Caco-2 (cell line): ENCODE measurements around the gene WDR3. TPM values are rescaled to one million over a fixed set of nuclear protein-coding genes. Genes with fewer than 3 reads are reported as not detected.

Experiments
- BruUV-seq: library from RNA; stranded (reverse); fragments of 400-500 nt; replicated peaks from 2 replicates; lab custom pipeline; 2021; lab: Mats Ljungman, UMichigan
- CTCF ChIA-PET: fragments of 300-600 bp; sonication (Branson Sonifier 250); formaldehyde crosslinking; loops from one replicate; lab custom pipeline; 2022; ENCODE audit warnings: antibody characterized with exemption; lab: Charles Lee
- POLR2A ChIA-PET: fragments of 300-600 bp; sonication (Branson Sonifier 250); formaldehyde crosslinking; loops from one replicate; lab custom pipeline; 2022; ENCODE audit warnings: antibody characterized with exemption; lab: Charles Lee
- DNase-seq, 2 experiments: peaks; one replicate each; pipeline versions ENCODE4 v3.0.0 to v3.0.0-alpha.2; 2020 to 2022
- H3K27me3 ChIP-seq: replicated peaks from 2 replicates; pipeline ENCODE4 v1.6.0; 2011; ENCODE audit warnings: low read length; ENCODE audit not compliant: control insufficient read depth, insufficient read depth
- H3K36me3 ChIP-seq: 2 replicates; pipeline ENCODE4 v1.5.1; 2011; ENCODE audit warnings: low read length; ENCODE audit not compliant: control insufficient read depth, insufficient read depth
- H3K4me1 ChIP-seq: fragments of 250-450 bp; sonication (Bioruptor Pico); 2 replicates; pipeline ENCODE4 v1.5.1; 2020; ENCODE audit warnings: mild to moderate bottlenecking
- H3K4me3 ChIP-seq: 2 replicates; pipeline ENCODE4 v1.5.1; 2011; ENCODE audit warnings: low read depth, mild to moderate bottlenecking, control low read depth, low read length
- H3K9me3 ChIP-seq: fragments of 250-450 bp; sonication (Bioruptor Pico); 2 replicates; pipeline ENCODE4 v1.5.1; 2020; ENCODE audit warnings: mild to moderate bottlenecking, moderate library complexity
- H3K27ac Mint-ChIP-seq: one replicate; pipeline ENCODE4 v1.8.0; 2022; ENCODE audit warnings: mixed read lengths; ENCODE audit not compliant: unreplicated experiment
- H3K27me3 Mint-ChIP-seq: one replicate; pipeline ENCODE4 v1.8.0; 2022; ENCODE audit warnings: mixed read lengths; ENCODE audit not compliant: insufficient read depth, unreplicated experiment
- H3K36me3 Mint-ChIP-seq: one replicate; pipeline ENCODE4 v1.8.0; 2022; ENCODE audit warnings: mild to moderate bottlenecking, mixed read lengths; ENCODE audit not compliant: insufficient read depth, unreplicated experiment
- H3K4me1 Mint-ChIP-seq: one replicate; pipeline ENCODE4 v1.8.0; 2022; ENCODE audit warnings: low read depth, mixed read lengths; ENCODE audit not compliant: unreplicated experiment
- H3K4me3 Mint-ChIP-seq: one replicate; pipeline ENCODE4 v1.8.0; 2022; ENCODE audit warnings: mild to moderate bottlenecking, moderate library complexity, mixed read lengths; ENCODE audit not compliant: unreplicated experiment
- H3K9me3 Mint-ChIP-seq: one replicate; pipeline ENCODE4 v1.8.0; 2022; ENCODE audit warnings: mixed read lengths; ENCODE audit not compliant: unreplicated experiment
- CTCF ChIP-seq, 2 experiments: fragments of 200-600 bp in 1 of 2; IDR thresholded peaks; 1 replicate in 1 of 2; 2 replicates in 1 of 2; pipeline versions ENCODE4 v1.5.1 to v1.8.0; 2011 to 2022; ENCODE audit warnings: antibody characterized with exemption in 1 of 2, control low read depth in 1 of 2, inconsistent platforms in 1 of 2, low read depth in 1 of 2, low read length in 1 of 2, mild to moderate bottlenecking in 1 of 2, moderate library complexity in 1 of 2; ENCODE audit not compliant: insufficient read depth in 1 of 2, severe bottlenecking in 1 of 2, unreplicated experiment in 1 of 2
- intact Hi-C: fragments of 100-400 bp; cut with micrococcal nuclease; formaldehyde crosslinking; loops from one replicate; pipeline ENCODE4 v1.10.0; 2022; ENCODE audit not compliant: unreplicated experiment
- total RNA-seq: library from RNA; stranded (reverse); gene quantifications from 2 replicates; pipeline ENCODE4 v1.2.3, GENCODE V29; 2022

WDR3 gene
- total RNA-seq, 1 experiment from 2014 or later = 27.0 TPM

GRCh38 chr1:117902944-117903343 lies 26.6 kb upstream of the WDR3 start:
- H3K27ac Mint-ChIP-seq = no peak overlapping the region
- no TSS peak for BruUV-seq

GRCh38 chr1:117904485-117904884 lies 25.1 kb upstream of the WDR3 start:
- peaks cover 27% of the 10 kb centered on the region for H3K36me3 Mint-ChIP-seq
- Histone ChIP-seq H3K27me3 (no peaks in the 10 kb centered on the region), H3K4me3 (no peak overlapping the region), H3K4me1 (no peaks in the 10 kb centered on the region), H3K36me3 (no peaks in the 10 kb centered on the region; the same call in 1 of the 2 replicates), H3K9me3 (no peaks in the 10 kb centered on the region)
- CTCF ChIA-PET = no interaction called here
- no TSS peak for BruUV-seq
- POLR2A ChIA-PET = no interaction called here
- H3K27ac Mint-ChIP-seq = no peak overlapping the region
- H3K9me3 Mint-ChIP-seq = no peaks in the 10 kb centered on the region
- TF ChIP-seq CTCF (IDR thresholded peaks at IDR 0.05; ENCODE audit: insufficient read depth in 1 of 2, low read depth in 1 of 2, low read length in 1 of 2, severe bottlenecking in 1 of 2, unreplicated experiment in 1 of 2) = no peak
- intact Hi-C loops = no loop called here
- H3K27me3 Mint-ChIP-seq = no peaks in the 10 kb centered on the region
- no peak overlapping the region for H3K4me3 Mint-ChIP-seq
- DNase-seq = no peak
- no peaks in the 10 kb centered on the region for H3K4me1 Mint-ChIP-seq

More at GRCh38 chr1:117902944-117903343, 26.6 kb upstream of the WDR3 start:
- no peak for DNase-seq
- H3K4me3 Mint-ChIP-seq = no peak overlapping the region
- ChIA-PET CTCF (no interaction called here), POLR2A (no interaction called here)
- no peaks in the 10 kb centered on the region for H3K27me3 Mint-ChIP-seq
- no peaks in the 10 kb centered on the region for H3K9me3 Mint-ChIP-seq
- intact Hi-C loops = no loop called here
- H3K36me3 Mint-ChIP-seq = peaks cover 27% of the 10 kb centered on the region
- Histone ChIP-seq H3K36me3 (no peaks in the 10 kb centered on the region), H3K9me3 (no peaks in the 10 kb centered on the region), H3K4me3 (no peak overlapping the region), H3K4me1 (no peaks in the 10 kb centered on the region), H3K27me3 (no peaks in the 10 kb centered on the region)
- no peaks in the 10 kb centered on the region for H3K4me1 Mint-ChIP-seq
- no peak for TF ChIP-seq CTCF (IDR thresholded peaks at IDR 0.05; ENCODE audit: insufficient read depth in 1 of 2, low read depth in 1 of 2, low read length in 1 of 2, severe bottlenecking in 1 of 2, unreplicated experiment in 1 of 2)

- CTCF ChIA-PET = no interaction called here
- Mint-ChIP-seq H3K36me3 (peaks cover 27% of the 10 kb centered on the region), H3K4me1 (no peaks in the 10 kb centered on the region), H3K4me3 (no peak overlapping the region), H3K27ac (no peak overlapping the region), H3K27me3 (no peaks in the 10 kb centered on the region), H3K9me3 (no peaks in the 10 kb centered on the region)
- no peaks in the 10 kb centered on the region for H3K4me1 ChIP-seq
- TF ChIP-seq CTCF (IDR thresholded peaks at IDR 0.05; ENCODE audit: insufficient read depth in 1 of 2, low read depth in 1 of 2, low read length in 1 of 2, severe bottlenecking in 1 of 2, unreplicated experiment in 1 of 2) = no peak
- H3K9me3 ChIP-seq = no peaks in the 10 kb centered on the region
- H3K36me3 ChIP-seq = no peaks in the 10 kb centered on the region; the same call in 1 of the 2 replicates
- no peak overlapping the region for H3K4me3 ChIP-seq
- intact Hi-C loops = no loop called here
- no TSS peak for BruUV-seq
- no peaks in the 10 kb centered on the region for H3K27me3 ChIP-seq
- DNase-seq = no peak
- POLR2A ChIA-PET = no interaction called here
These were observed 24.5 kb upstream of the WDR3 start for GRCh38 chr1:117905019-117905418.
